SH-SY5Y (cell line): ENCODE results near the gene HPN.

ENCODE experiments used
- GATA2 ChIP-seq: IDR thresholded peaks from 2 replicates; pipeline ENCODE4 v1.6.1; 2011; ENCODE audit warnings: mild to moderate bottlenecking, low read depth, low read length
- GATA3 ChIP-seq: IDR thresholded peaks from 2 replicates; pipeline ENCODE4 v1.6.1; 2011; ENCODE audit warnings: low read depth, mild to moderate bottlenecking, low read length, moderate library complexity

Gene HPN

GRCh38 chr19:35100588-35101533 is 59.3 kb downstream of the HPN start:
- TF ChIP-seq GATA2, result no peak
- TF ChIP-seq GATA3, result no peak

GRCh38 chr19:35104361-35104760 is 62.8 kb downstream of the HPN start:
- TF ChIP-seq GATA3 (no peak), GATA2 (no peak)

- TF ChIP-seq GATA3 (no peak), GATA2 (no peak)
Measured at GRCh38 chr19:35105047-35105410, 63.5 kb downstream of the HPN start.

GRCh38 chr19:35105411-35106290 is 64.1 kb downstream of the HPN start:
- TF ChIP-seq GATA2, result no peak
- no peak for TF ChIP-seq GATA3

- TF ChIP-seq GATA2 (no peak), GATA3 (no peak)
Measured at GRCh38 chr19:35106291-35106583, 64.7 kb downstream of the HPN start.

GRCh38 chr19:35106898-35107541 is 65.5 kb downstream of the HPN start:
- TF ChIP-seq GATA3 (no peak), GATA2 (no peak)

GRCh38 chr19:35107545-35107944 is 66.0 kb downstream of the HPN start:
- TF ChIP-seq GATA2 (no peak), GATA3 (no peak)

- no peak for TF ChIP-seq GATA2
- no peak for TF ChIP-seq GATA3
Measured at GRCh38 chr19:35108730-35109129, 67.2 kb downstream of the HPN start.

GRCh38 chr19:35109395-35110112 is 68.0 kb downstream of the HPN start:
- no peak for TF ChIP-seq GATA3
- TF ChIP-seq GATA2, result no peak

GRCh38 chr19:35110974-35111373 is 69.5 kb downstream of the HPN start:
- TF ChIP-seq GATA3, result no peak
- TF ChIP-seq GATA2, result no peak

GRCh38 chr19:35112995-35113688 is 71.6 kb downstream of the HPN start:
- TF ChIP-seq GATA2 (no peak), GATA3 (no peak)

GRCh38 chr19:35114353-35115176 is 73.0 kb downstream of the HPN start:
- no peak for TF ChIP-seq GATA2
